GM12864 (cell line): ENCODE data around the gene MAPT.
"Not testable (repeated sequence)": the region's sequence is repeated elsewhere in the genome, so short reads cannot be mapped to it uniquely, and the experiment has no call there.

Experiments used
- DNase-seq: peaks from one replicate; pipeline ENCODE4 v3.0.0-alpha.2; 2011; ENCODE audit warnings: low read depth
- H3K4me3 ChIP-seq: 2 replicates; pipeline ENCODE4 v1.5.1; 2011; ENCODE audit warnings: mild to moderate bottlenecking, low read depth, low read length, control low read depth
- TF ChIP-seq, protein P1 (sequence below): IDR thresholded peaks from 2 replicates; pipeline ENCODE4 v1.5.1; 2011; ENCODE audit warnings: low read depth, mild to moderate bottlenecking, moderate library complexity, low read length, control low read depth, inconsistent platforms; ENCODE audit errors: missing control alignments

The MAPT gene

DNA sequence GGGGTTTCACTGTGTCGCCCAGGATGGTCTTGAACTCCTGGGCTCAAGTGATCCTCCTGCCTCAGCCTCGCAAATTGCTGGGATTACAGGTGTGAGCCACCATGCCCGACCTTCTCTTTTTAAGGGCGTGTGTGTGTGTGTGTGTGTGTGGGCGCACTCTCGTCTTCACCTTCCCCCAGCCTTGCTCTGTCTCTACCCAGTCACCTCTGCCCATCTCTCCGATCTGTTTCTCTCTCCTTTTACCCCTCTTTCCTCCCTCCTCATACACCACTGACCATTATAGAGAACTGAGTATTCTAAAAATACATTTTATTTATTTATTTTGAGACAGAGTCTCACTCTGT is 108.6 kb downstream of the MAPT start:
- TF ChIP-seq, protein P1, sequence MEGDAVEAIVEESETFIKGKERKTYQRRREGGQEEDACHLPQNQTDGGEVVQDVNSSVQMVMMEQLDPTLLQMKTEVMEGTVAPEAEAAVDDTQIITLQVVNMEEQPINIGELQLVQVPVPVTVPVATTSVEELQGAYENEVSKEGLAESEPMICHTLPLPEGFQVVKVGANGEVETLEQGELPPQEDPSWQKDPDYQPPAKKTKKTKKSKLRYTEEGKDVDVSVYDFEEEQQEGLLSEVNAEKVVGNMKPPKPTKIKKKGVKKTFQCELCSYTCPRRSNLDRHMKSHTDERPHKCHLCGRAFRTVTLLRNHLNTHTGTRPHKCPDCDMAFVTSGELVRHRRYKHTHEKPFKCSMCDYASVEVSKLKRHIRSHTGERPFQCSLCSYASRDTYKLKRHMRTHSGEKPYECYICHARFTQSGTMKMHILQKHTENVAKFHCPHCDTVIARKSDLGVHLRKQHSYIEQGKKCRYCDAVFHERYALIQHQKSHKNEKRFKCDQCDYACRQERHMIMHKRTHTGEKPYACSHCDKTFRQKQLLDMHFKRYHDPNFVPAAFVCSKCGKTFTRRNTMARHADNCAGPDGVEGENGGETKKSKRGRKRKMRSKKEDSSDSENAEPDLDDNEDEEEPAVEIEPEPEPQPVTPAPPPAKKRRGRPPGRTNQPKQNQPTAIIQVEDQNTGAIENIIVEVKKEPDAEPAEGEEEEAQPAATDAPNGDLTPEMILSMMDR, result no peak
- no peak for DNase-seq
- no peak overlapping the region for H3K4me3 ChIP-seq

DNA sequence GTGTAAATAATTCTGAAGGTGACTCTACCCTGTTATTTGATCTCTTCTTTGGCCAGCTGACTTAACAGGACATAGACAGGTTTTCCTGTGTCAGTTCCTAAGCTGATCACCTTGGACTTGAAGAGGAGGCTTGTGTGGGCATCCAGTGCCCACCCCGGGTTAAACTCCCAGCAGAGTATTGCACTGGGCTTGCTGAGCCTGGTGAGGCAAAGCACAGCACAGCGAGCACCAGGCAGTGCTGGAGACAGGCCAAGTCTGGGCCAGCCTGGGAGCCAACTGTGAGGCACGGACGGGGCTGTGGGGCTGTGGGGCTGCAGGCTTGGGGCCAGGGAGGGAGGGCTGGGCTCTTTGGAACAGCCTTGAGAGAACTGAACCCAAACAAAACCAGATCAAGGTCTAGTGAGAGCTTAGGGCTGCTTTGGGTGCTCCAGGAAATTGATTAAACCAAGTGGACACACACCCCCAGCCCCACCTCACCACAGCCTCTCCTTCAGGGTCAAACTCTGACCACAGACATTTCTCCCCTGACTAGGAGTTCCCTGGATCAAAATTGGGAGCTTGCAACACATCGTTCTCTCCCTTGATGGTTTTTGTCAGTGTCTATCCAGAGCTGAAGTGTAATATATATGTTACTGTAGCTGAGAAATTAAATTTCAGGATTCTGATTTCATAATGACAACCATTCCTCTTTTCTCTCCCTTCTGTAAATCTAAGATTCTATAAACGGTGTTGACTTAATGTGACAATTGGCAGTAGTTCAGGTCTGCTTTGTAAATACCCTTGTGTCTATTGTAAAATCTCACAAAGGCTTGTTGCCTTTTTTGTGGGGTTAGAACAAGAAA is 109.8 kb downstream of the MAPT start:
- no peak for DNase-seq
- no peak overlapping the region for H3K4me3 ChIP-seq
- TF ChIP-seq, protein P1, result no peak

GRCh38 chr17:46006082-46006481 is 111.7 kb downstream of the MAPT start:
- H3K4me3 ChIP-seq, DNase-seq: not testable (repeated sequence)

DNA sequence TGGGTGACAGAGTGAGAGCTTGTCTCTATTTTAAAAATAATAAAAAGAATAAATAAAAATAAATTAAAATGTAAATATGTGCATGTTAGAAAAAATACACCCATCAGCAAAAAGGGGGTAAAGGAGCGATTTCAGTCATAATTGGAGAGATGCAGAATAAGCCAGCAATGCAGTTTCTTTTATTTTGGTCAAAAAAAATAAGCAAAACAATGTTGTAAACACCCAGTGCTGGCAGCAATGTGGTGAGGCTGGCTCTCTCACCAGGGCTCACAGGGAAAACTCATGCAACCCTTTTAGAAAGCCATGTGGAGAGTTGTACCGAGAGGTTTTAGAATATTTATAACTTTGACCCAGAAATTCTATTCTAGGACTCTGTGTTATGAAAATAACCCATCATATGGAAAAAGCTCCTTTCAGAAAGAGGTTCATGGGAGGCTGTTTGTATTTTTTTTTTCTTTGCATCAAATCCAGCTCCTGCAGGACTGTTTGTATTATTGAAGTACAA is 113.2 kb downstream of the MAPT start:
- TF ChIP-seq, protein P1, result no peak
- no peak for DNase-seq
- no peak overlapping the region for H3K4me3 ChIP-seq

DNA sequence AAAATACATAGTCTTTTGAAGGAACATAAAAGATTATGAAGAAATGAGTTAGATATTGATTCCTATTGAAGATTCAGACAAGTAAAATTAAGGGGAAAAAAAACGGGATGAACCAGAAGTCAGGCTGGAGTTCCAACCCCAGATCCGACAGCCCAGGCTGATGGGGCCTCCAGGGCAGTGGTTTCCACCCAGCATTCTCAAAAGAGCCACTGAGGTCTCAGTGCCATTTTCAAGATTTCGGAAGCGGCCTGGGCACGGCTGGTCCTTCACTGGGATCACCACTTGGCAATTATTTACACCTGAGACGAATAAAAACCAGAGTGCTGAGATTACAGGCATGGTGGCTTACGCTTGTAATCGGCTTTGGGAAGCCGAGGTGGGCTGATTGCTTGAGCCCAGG is 114.2 kb downstream of the MAPT start:
- TF ChIP-seq, protein P1, result no peak
- no peak for DNase-seq

GRCh38 chr17:46009681-46010596 is 115.6 kb downstream of the MAPT start:
- DNase-seq, result no peak
- no peak overlapping the region for H3K4me3 ChIP-seq
- TF ChIP-seq, protein P1, result no peak

More for the DNA sequence above, 114.2 kb downstream of the MAPT start:
- no peak overlapping the region for H3K4me3 ChIP-seq

DNA sequence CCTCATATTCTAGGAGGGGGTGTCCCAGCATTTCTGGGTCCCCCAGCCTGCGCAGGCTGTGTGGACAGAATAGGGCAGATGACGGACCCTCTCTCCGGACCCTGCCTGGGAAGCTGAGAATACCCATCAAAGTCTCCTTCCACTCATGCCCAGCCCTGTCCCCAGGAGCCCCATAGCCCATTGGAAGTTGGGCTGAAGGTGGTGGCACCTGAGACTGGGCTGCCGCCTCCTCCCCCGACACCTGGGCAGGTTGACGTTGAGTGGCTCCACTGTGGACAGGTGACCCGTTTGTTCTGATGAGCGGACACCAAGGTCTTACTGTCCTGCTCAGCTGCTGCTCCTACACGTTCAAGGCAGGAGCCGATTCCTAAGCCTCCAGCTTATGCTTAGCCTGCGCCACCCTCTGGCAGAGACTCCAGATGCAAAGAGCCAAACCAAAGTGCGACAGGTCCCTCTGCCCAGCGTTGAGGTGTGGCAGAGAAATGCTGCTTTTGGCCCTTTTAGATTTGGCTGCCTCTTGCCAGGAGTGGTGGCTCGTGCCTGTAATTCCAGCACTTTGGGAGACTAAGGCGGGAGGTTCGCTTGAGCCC is 116.3 kb downstream of the MAPT start:
- no peak for DNase-seq
- H3K4me3 ChIP-seq, result no peak overlapping the region
- TF ChIP-seq, protein P1, result no peak
